IPS DF 6.9 (cell line): ENCODE results near the gene PAIP2B.
A peak's percentile ranks its signal among the peaks of the same experiment; 100 is the strongest.

Experiments used
- DNase-seq: peaks from one replicate; pipeline ENCODE4 v3.0.0-alpha.2; 2013; ENCODE audit warnings: low read depth, low spot score
- H3K27ac ChIP-seq: one replicate; pipeline ENCODE4 v1.5.1; 2013; ENCODE audit warnings: low read length, control low read depth
- H3K27me3 ChIP-seq: 2 replicates; pipeline ENCODE4 v1.6.1; 2013; ENCODE audit warnings: mild to moderate bottlenecking, low read length; ENCODE audit not compliant: control insufficient read depth, insufficient read depth
- H3K36me3 ChIP-seq: 2 replicates; pipeline ENCODE4 v1.6.1; 2013; ENCODE audit warnings: low read length; ENCODE audit not compliant: control insufficient read depth, insufficient read depth
- H3K4me1 ChIP-seq: 2 replicates; pipeline ENCODE4 v1.6.1; 2013; ENCODE audit warnings: low read length; ENCODE audit not compliant: control insufficient read depth, insufficient read depth
- H3K4me3 ChIP-seq: 2 replicates; pipeline ENCODE4 v1.5.1; 2013; ENCODE audit warnings: mild to moderate bottlenecking, low read length
- H3K9me3 ChIP-seq: 2 replicates; pipeline ENCODE4 v1.6.1; 2013; ENCODE audit warnings: low read length, inconsistent platforms; ENCODE audit not compliant: control insufficient read depth, insufficient read depth
- WGBS: extraction: QIAGEN DNeasy Blood & Tissue Kit; methylation state at CpG from one replicate; pipeline ENCODE4 v1.1.7; 2013; ENCODE audit warnings: mixed read lengths, missing lambda C conversion rate; ENCODE audit not compliant: insufficient read length, insufficient coverage; 5-methylcytosine and 5-hydroxymethylcytosine counted together

PAIP2B gene

DNA sequence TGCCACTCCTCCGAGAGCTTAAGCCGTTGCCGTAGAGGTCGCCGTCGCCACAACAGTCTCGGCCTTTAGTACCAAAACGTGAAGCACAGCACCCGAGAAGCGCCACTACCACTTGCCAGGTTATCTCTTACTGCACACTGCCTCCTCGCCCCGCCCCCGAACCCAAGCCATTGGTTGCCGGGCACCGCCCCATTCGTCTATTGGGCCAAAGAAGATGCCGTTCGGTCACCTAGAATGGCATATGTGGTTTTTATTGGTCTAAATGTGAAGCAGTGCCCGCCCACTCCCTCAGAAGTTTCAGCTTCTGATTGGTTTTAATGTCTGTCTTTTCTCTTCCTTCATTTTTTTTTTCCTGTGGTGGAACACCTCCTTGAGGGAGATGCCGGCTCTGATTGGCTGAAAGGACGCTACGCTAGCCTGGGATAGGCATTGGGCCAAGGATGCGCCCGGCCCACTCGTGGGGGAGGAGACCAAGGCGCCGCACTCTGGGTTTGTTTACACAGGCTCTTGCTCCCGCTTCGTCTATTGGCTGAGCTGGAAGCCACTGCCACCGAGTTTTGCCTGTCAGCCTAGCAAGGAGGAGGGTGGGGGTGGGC lies at the start of gene PAIP2B:
Gene PAIP2B (minus strand): TSS at position 139 of the 596 bp plus-strand sequence. CDS start 24,514 bp downstream, outside the sequence.
- peak; percentile 98 for DNase-seq
- H3K27me3 ChIP-seq = no peaks in the 10 kb centered on the region
- H3K9me3 ChIP-seq = no peaks in the 10 kb centered on the region
- H3K4me3 ChIP-seq = peak within 1 kb of the TSS; percentile 73
- no peak within 1 kb of the TSS for H3K27ac ChIP-seq
- no peaks in the 10 kb centered on the region for H3K4me1 ChIP-seq
- H3K36me3 ChIP-seq = no peaks in the 10 kb centered on the region
- no CpG with 5 or more reads among the region's 30 CpGs for WGBS

GRCh38 chr2:71275939-71276310 lies 49.0 kb upstream of the PAIP2B start:
- Histone ChIP-seq H3K27me3 (peaks cover 4% of the 10 kb centered on the region; the same call in 1 of the 2 replicates), H3K36me3 (no peaks in the 10 kb centered on the region), H3K9me3 (no peaks in the 10 kb centered on the region), H3K4me3 (no peak overlapping the region), H3K4me1 (no peaks in the 10 kb centered on the region; the same call in 1 of the 2 replicates), H3K27ac (no peak overlapping the region)
- DNase-seq = no peak
- WGBS = no CpG with 5 or more reads among the region's 8 CpGs

DNA sequence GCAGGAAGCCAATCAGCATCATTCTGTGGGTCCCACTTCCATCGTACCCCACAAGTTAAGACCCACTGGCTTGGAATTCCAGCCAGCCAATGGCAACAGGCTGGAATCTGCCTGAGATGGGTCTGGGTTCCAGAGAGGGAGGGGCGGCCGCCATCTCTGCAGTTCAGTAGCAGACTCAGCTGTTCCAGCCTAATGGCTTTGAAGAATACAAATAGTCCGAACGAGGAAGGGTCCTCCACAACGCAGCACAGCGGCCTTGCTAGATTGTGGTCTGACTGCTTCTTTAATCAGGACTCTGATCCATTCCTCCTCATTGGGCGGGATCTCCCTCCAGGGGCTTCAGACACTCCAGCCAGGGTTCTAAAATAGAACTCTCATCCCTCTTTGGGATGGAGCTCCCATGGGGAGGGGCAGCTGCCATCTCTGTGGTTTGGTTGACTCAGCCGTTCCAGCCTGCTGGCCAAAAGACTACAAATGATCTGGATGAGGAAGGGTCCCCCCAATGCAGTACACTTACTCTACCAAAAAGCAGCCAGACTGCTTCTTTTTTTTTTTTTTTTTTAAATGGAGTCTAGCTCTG lies 42.7 kb upstream of the PAIP2B start:
- H3K4me3 ChIP-seq = no peak overlapping the region
- H3K9me3 ChIP-seq = no peaks in the 10 kb centered on the region
- DNase-seq = no peak
- no peaks in the 10 kb centered on the region for H3K4me1 ChIP-seq
- no peaks in the 10 kb centered on the region for H3K36me3 ChIP-seq
- no CpG with 5 or more reads among the region's 9 CpGs for WGBS
- no peaks in the 10 kb centered on the region for H3K27me3 ChIP-seq
- H3K27ac ChIP-seq = no peak overlapping the region

- H3K27ac ChIP-seq = no peak overlapping the region
- no peaks in the 10 kb centered on the region for H3K36me3 ChIP-seq
- no CpG with 5 or more reads among the region's 6 CpGs for WGBS
- H3K9me3 ChIP-seq = no peaks in the 10 kb centered on the region
- DNase-seq = no peak
- no peaks in the 10 kb centered on the region for H3K27me3 ChIP-seq
- H3K4me1 ChIP-seq = no peaks in the 10 kb centered on the region
- H3K4me3 ChIP-seq = no peak overlapping the region
Observed at GRCh38 chr2:71263386-71263785, 36.5 kb upstream of the PAIP2B start.

DNA sequence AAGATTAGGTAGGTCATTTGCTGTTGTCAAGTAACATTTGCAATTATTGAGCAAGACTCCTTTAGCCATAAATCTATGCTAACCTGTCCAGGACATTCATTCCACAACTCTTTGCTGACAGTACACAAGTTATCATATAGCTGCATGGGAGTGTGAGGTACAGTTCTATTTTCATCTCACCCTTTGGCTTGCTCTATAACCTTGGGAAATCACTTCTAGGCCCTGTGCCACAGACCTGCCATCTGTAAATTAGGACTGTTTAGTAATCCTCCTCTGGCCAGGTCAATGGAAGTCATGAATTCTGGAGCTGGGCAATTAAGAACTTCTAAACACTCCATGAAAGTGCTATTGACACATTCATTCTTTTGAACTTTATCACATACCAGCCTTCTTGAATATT lies 34.6 kb upstream of the PAIP2B start:
- Histone ChIP-seq H3K27ac (no peak overlapping the region), H3K4me3 (no peak overlapping the region), H3K9me3 (no peaks in the 10 kb centered on the region), H3K36me3 (no peaks in the 10 kb centered on the region), H3K4me1 (no peaks in the 10 kb centered on the region), H3K27me3 (no peaks in the 10 kb centered on the region)
- no peak for DNase-seq

- no peaks in the 10 kb centered on the region for H3K4me1 ChIP-seq
- H3K4me3 ChIP-seq = no peak overlapping the region
- no peaks in the 10 kb centered on the region for H3K36me3 ChIP-seq
- H3K9me3 ChIP-seq = no peaks in the 10 kb centered on the region
- WGBS = no CpG with 5 or more reads among the region's 3 CpGs
- no peaks in the 10 kb centered on the region for H3K27me3 ChIP-seq
- no peak overlapping the region for H3K27ac ChIP-seq
- DNase-seq = no peak
Observed at GRCh38 chr2:71256421-71256820, 29.5 kb upstream of the PAIP2B start.

- no CpG with 5 or more reads among the region's 4 CpGs for WGBS
- no peak for DNase-seq
- H3K4me1 ChIP-seq = no peaks in the 10 kb centered on the region
- H3K36me3 ChIP-seq = no peaks in the 10 kb centered on the region
- H3K9me3 ChIP-seq = no peaks in the 10 kb centered on the region
- H3K27me3 ChIP-seq = no peaks in the 10 kb centered on the region
- H3K27ac ChIP-seq = no peak overlapping the region
- no peak overlapping the region for H3K4me3 ChIP-seq
Observed at GRCh38 chr2:71254776-71255175, 27.9 kb upstream of the PAIP2B start.

DNA sequence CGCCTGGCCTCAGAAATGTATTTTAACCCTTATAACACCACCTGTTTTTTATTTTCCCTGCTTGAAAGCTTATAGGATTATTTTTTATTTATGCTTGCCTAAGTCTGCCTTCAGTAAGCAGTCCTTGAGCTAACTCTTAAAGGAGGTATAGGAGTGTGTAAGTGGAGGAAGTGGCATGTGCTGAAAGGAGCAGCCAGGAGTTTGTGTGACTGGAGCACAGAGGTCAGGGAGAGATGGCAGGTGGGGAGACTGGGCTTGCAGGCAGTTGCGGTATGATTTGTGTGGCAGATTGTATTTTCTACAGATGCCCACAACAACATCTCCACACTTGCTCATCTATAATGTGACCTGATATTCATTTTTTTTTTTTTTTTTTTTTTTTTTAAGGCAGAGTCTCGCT lies 27.2 kb upstream of the PAIP2B start:
- no peaks in the 10 kb centered on the region for H3K27me3 ChIP-seq
- H3K36me3 ChIP-seq = no peaks in the 10 kb centered on the region
- H3K9me3 ChIP-seq = no peaks in the 10 kb centered on the region
- no peak for DNase-seq
- no peak overlapping the region for H3K4me3 ChIP-seq
- H3K4me1 ChIP-seq = no peaks in the 10 kb centered on the region
- no peak overlapping the region for H3K27ac ChIP-seq
- no CpG with 5 or more reads among the region's 3 CpGs for WGBS

DNA sequence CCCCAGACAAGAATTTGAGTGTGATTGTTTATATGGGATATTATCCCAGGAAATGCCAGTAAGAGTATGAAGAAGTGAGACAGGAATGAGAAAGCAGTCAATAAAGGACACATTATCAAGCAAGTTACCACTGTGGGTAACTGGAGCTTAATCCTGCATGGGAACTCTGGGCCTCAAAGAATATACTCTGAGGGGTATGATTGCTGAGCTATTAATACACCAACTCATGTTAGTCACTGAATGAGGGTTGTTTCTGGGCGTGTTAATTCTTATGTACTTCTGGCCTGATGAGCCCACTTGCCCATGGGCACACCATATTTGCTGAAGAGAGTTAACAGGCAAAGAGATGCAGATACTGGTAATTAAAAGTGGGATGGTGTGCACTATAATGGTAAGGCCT lies 26.6 kb upstream of the PAIP2B start:
- no peaks in the 10 kb centered on the region for H3K27me3 ChIP-seq

DNA sequence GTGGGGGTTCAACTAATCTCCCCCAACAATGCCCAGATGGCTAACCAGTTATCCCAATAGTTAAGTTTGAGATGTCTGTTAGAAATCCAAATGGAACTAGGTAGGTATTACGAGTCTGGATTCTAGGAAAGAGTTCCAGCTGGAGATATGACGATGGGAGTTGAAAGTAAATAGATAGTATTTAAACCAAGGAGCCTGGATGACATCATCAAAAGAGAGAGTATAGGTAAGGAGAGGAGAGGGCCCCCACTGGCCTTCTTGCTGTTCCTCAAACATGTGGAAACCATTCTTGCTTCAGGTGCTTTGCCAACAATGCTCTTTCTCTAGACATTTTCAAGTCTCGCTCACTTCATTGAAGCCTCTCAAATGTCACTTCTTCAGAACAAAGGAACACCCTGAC lies 26.0 kb upstream of the PAIP2B start:
- no peak overlapping the region for H3K27ac ChIP-seq
- H3K36me3 ChIP-seq = no peaks in the 10 kb centered on the region

More for the DNA sequence above, 26.6 kb upstream of the PAIP2B start:
- no peak overlapping the region for H3K4me3 ChIP-seq
- H3K36me3 ChIP-seq = no peaks in the 10 kb centered on the region
- WGBS = no CpG with 5 or more reads among the region's 1 CpG
- no peak for DNase-seq
- no peaks in the 10 kb centered on the region for H3K4me1 ChIP-seq
- H3K27ac ChIP-seq = no peak overlapping the region
- no peaks in the 10 kb centered on the region for H3K9me3 ChIP-seq

DNA sequence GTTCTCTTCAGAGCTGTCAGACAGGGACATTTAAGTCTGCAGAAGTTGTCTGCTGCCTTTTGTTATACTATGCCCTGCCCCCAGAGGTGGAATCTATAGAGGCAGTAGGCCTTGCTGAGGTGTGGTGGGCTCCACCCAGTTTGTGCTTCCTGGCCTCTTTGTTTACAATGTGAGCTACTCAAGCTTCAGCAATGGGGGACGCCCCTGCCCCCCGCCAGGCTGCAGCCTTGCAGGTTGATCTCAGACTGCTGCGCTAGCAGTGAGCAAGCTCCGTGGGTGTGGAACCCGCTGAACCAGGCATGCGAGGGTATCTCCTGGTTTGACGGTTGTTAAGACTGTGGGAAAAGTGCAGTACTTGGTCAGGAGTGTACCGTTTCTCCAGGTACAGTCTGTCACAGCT lies 24.0 kb upstream of the PAIP2B start:
- H3K27me3 ChIP-seq = no peaks in the 10 kb centered on the region
- H3K4me1 ChIP-seq = no peaks in the 10 kb centered on the region
- WGBS = no CpG with 5 or more reads among the region's 8 CpGs
- no peak for DNase-seq
- H3K36me3 ChIP-seq = no peaks in the 10 kb centered on the region
- no peak overlapping the region for H3K27ac ChIP-seq
- no peaks in the 10 kb centered on the region for H3K9me3 ChIP-seq
- H3K4me3 ChIP-seq = no peak overlapping the region

More for the DNA sequence above, 26.0 kb upstream of the PAIP2B start:
- Histone ChIP-seq H3K27me3 (no peaks in the 10 kb centered on the region), H3K4me3 (no peak overlapping the region), H3K9me3 (no peaks in the 10 kb centered on the region), H3K4me1 (no peaks in the 10 kb centered on the region)
- no peak for DNase-seq
- WGBS = 100% methylated on average over 2 of the region's 3 CpGs
